Thoracic aorta (tissue), 2 donors: ENCODE results near the gene OR4M1. TPM values are rescaled to one million over a fixed set of nuclear protein-coding genes. Genes with fewer than 3 reads are reported as not detected.
"Not testable (repeated sequence)": the region's sequence is repeated elsewhere in the genome, so short reads cannot be mapped to it uniquely, and the experiment has no call there.

Source experiments
- ATAC-seq: fragments of 150-250 bp; one replicate; pipeline ENCODE4 v1.8.0; 2017; ENCODE audit warnings: low read depth; ENCODE audit not compliant: insufficient number of reproducible peaks, low FRiP score
- DNase-seq: peaks from one replicate; pipeline ENCODE4 v3.0.0-alpha.2; 2020; ENCODE audit warnings: low spot score
- H3K27ac ChIP-seq, 2 donors: fragments of 200-600 bp; sonication (generic); 1 replicate in 1 of 2; 2 replicates in 1 of 2; pipeline ENCODE4 v1.5.1; 2016; ENCODE audit warnings: mild to moderate bottlenecking in 2 of 2, moderate library complexity in 2 of 2
- H3K27me3 ChIP-seq: fragments of 200-600 bp; sonication (generic); replicated peaks from 2 replicates; pipeline ENCODE4 v1.6.0; 2016; ENCODE audit warnings: mild to moderate bottlenecking; ENCODE audit not compliant: insufficient read depth
- H3K36me3 ChIP-seq: fragments of 200-600 bp; sonication (generic); one replicate; pipeline ENCODE4 v1.5.1; 2016
- H3K4me1 ChIP-seq, 2 donors: fragments of 200-600 bp; sonication (generic); 1 replicate in 1 of 2; 2 replicates in 1 of 2; pipeline versions ENCODE4 v1.5.1 to v1.6.0; 2016; ENCODE audit warnings: low read depth in 2 of 2, mild to moderate bottlenecking in 1 of 2; ENCODE audit not compliant: control insufficient read depth in 1 of 2
- H3K4me3 ChIP-seq: fragments of 200-600 bp; sonication (generic); 2 replicates; pipeline ENCODE4 v1.5.1; 2016; ENCODE audit warnings: mild to moderate bottlenecking
- H3K9me3 ChIP-seq: fragments of 200-600 bp; sonication (generic); 2 replicates; pipeline ENCODE4 v1.5.1; 2016
- CTCF ChIP-seq: fragments of 200-600 bp; sonication (generic); IDR thresholded peaks from one replicate; pipeline ENCODE4 v1.5.1; 2019; ENCODE audit warnings: antibody characterized with exemption
- total RNA-seq, 2 donors: library from RNA; depleted of rRNA; stranded (reverse); fragments of >200 nt; gene quantifications; one replicate each; pipeline versions ENCODE4 v1.1.0 to v1.2.3, GENCODE V29; 2016

OR4M1 gene
- total RNA-seq, 2 donors from 2014 or later, result not detected

GRCh38 chr14:19823765-19824164, 50.5 kb downstream of the OR4M1 start:
- H3K27me3 ChIP-seq, result no peaks in the 10 kb centered on the region
- H3K4me1 ChIP-seq, result no peaks in the 10 kb centered on the region
- no peaks in the 10 kb centered on the region for H3K36me3 ChIP-seq
- DNase-seq, result no peak
- no peak for TF ChIP-seq CTCF
- H3K4me3 ChIP-seq, result no peak overlapping the region
- no peak for ATAC-seq
- no peaks in the 10 kb centered on the region for H3K9me3 ChIP-seq
- H3K27ac ChIP-seq, result no peak overlapping the region

- ATAC-seq, H3K36me3 ChIP-seq, H3K27ac ChIP-seq, DNase-seq, H3K4me1 ChIP-seq, H3K9me3 ChIP-seq, H3K4me3 ChIP-seq, H3K27me3 ChIP-seq: not testable (repeated sequence)
Observed at GRCh38 chr14:19827626-19828244, 54.4 kb downstream of the OR4M1 start.

- no peak overlapping the region for H3K4me3 ChIP-seq
- no peak overlapping the region for H3K27ac ChIP-seq
- no peaks in the 10 kb centered on the region for H3K36me3 ChIP-seq
- TF ChIP-seq CTCF, result no peak
- H3K27me3 ChIP-seq, result no peaks in the 10 kb centered on the region
- ATAC-seq (no peak), DNase-seq (no peak)
- H3K4me1 ChIP-seq, result no peaks in the 10 kb centered on the region
- no peaks in the 10 kb centered on the region for H3K9me3 ChIP-seq
Observed at GRCh38 chr14:19828314-19828713, 55.0 kb downstream of the OR4M1 start.

Other genes starting within 250 kb of the OR4M1 start
- not detected for gene OR11H2, start 59.6 kb upstream of the OR4M1 start, total RNA-seq
- not detected for gene OR4Q3, start 29.9 kb upstream of the OR4M1 start, total RNA-seq
- gene OR4N2, start 30.3 kb downstream of the OR4M1 start, total RNA-seq, result not detected
- gene OR4K2, start 101.6 kb downstream of the OR4M1 start, total RNA-seq, result not detected
- gene OR4K5, start 147.1 kb downstream of the OR4M1 start, total RNA-seq, result not detected
- not detected for gene OR4K1, start 157.4 kb downstream of the OR4M1 start, total RNA-seq
- not detected for gene OR4K15, start 202.1 kb downstream of the OR4M1 start, total RNA-seq
- not detected for gene OR4Q2, start 228.7 kb downstream of the OR4M1 start, total RNA-seq
- gene OR4K14, start 245.8 kb downstream of the OR4M1 start, total RNA-seq, result not detected